Breast epithelium (tissue), 3 donors: Measurements from ENCODE around the gene MREG.

Experiments used
- POLR2A ChIP-seq: fragments of 450-650 bp; IDR thresholded peaks from one replicate; pipeline ENCODE4 v1.6.1; 2016; ENCODE audit warnings: antibody characterized with exemption, mild to moderate bottlenecking, moderate library complexity
- POLR2AphosphoS5 ChIP-seq, 3 donors: sonication (generic); formaldehyde crosslinking; IDR thresholded peaks; one replicate each; pipeline ENCODE4 v1.6.1; 2017; ENCODE audit warnings: antibody characterized with exemption in 3 of 3
- TF ChIP-seq, protein P1 (sequence below), 3 donors: fragments of 450-650 bp; IDR thresholded peaks; one replicate each; pipeline ENCODE4 v1.5.1; 2016 to 2017; ENCODE audit warnings: antibody characterized with exemption in 3 of 3, mild to moderate bottlenecking in 3 of 3, moderate library complexity in 3 of 3

DNA sequence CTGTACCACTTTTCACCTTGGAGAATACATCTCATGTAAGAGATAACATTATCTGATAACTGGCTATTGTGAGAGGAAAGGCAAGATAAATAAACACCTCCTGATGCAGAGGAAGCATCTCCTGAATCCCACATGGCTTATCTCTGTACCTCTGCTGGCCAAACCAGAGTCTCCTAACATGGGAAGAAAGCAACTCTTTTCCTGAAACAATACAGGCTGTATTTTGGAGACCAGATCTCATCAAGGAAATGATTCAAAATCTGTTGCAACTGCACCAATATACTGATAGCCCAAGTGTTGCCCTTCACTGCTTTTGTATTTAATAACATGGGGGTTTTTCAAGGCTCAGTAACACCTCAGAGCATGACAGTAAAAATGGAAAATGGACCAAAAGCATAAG lies 106.9 kb downstream of the MREG start:
- TF ChIP-seq POLR2AphosphoS5 (IDR thresholded peaks at IDR 0.05) (no peak), POLR2A (no peak)
- TF ChIP-seq, protein P1, sequence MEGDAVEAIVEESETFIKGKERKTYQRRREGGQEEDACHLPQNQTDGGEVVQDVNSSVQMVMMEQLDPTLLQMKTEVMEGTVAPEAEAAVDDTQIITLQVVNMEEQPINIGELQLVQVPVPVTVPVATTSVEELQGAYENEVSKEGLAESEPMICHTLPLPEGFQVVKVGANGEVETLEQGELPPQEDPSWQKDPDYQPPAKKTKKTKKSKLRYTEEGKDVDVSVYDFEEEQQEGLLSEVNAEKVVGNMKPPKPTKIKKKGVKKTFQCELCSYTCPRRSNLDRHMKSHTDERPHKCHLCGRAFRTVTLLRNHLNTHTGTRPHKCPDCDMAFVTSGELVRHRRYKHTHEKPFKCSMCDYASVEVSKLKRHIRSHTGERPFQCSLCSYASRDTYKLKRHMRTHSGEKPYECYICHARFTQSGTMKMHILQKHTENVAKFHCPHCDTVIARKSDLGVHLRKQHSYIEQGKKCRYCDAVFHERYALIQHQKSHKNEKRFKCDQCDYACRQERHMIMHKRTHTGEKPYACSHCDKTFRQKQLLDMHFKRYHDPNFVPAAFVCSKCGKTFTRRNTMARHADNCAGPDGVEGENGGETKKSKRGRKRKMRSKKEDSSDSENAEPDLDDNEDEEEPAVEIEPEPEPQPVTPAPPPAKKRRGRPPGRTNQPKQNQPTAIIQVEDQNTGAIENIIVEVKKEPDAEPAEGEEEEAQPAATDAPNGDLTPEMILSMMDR (IDR thresholded peaks at IDR 0.05): no peak
